GM21723 (cell line): ENCODE measurements around the gene BTBD17.

Source experiments
- ATAC-seq: cut with Tn5 transposase; IDR thresholded peaks from one replicate; pipeline ENCODE4 v1.9.1; 2021; ENCODE audit warnings: mild to moderate bottlenecking, moderate library complexity; ENCODE audit not compliant: unreplicated experiment

The BTBD17 gene

DNA sequence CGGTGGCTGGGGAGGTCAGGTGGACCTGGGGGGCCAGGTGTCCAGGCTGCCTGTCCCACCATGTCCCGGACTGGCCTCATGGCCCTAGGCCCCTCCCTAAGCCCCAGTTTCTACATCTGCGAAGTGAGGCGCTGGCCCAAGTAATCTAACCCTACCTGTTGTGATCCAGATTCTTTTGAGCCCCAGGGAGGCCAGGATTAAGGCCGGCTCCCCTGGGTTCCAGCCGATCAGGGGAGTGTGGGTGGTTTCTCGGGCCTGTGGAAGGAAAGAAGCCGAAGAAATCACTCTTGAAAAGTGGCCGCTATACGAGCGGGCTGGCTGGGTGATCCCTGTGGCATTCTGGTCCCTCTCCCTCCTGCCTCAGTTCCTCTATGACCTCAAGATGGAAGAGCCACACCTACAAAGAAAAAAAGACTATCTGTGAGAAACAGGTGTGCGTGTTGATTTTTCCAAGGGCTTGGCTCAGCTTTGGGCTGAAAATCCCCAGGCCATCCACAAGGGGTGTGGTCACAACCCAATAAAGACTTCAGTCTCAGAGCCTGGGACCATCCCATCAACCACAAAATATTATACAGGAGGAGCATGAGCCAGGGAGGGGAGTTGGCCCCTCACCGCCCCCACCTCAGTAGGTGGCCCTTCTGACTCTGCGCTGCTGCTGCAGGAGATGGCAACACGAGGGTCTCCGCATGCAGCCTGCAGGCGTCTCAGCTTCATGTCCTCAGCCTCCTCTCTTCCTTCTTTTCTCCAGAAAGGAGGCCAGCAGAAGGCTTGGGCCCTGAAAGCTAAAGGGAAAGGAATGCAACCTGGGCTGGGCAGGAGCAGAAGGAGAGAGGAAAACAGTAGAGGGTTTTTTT lies 25.9 kb upstream of the BTBD17 start:
- ATAC-seq: no peak

- no peak for ATAC-seq
Observed at GRCh38 chr17:74386386-74386785, 24.7 kb upstream of the BTBD17 start.

GRCh38 chr17:74385201-74385600 lies 23.5 kb upstream of the BTBD17 start:
- no peak for ATAC-seq

DNA sequence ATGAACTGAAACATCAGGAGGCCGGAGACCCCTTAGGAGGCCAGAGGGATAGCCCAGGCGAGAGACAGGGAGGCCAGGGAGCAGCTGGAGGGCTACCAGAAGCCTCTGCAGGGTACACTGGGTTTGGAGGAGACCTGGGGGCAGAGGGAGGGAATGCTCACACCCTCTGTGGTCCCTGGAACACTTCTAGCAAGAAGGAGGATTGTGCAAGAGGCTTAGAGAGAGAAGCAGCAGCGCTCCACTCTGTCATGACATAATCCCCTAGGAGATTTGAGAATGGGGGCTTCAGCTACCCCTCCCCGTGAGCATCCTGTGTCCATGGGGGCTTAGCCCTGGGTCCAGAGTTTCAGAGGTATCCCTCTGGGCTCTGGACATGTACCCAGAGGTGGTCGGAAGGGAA lies 21.5 kb upstream of the BTBD17 start:
- no peak for ATAC-seq

DNA sequence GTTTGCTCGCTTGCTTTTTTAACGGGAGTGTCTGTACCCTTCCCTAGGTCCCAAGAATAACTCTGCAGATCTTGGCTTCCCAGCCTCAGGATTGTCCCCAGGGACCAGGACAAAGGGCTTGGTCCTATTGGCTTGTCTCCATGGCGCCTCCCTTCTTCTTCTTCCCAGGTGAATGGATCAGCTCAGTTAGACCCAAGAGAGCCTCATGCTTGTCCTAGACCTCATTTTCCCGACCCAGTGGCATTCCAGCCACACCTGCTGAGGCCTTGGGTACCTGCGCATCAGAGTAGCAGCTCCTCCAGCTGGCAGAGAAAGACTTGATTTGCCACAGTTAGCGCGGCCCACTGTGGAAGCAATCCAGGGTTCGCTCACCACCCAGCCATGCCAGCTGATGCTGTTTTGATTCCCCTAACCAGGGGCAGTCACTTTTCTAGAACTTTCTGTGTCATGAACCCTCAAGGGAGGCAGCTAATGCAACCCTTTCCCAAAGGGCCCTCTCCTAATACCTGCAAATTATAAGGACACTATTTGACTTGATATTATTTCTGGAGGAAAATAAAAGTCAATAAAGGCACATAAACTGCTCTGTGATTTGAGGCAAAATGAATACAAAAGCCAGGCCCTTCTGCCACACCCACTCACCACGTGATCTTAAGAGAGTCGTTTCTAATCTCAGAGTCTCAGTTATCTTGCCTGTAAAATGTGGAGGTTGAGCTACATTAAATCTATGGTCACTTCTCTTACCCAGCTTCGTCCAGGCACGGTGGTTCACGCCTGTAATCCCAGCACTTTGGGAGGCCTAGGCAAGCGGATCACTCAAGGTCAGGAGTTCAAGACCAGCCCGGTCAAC lies 19.5 kb upstream of the BTBD17 start:
- no peak for ATAC-seq

DNA sequence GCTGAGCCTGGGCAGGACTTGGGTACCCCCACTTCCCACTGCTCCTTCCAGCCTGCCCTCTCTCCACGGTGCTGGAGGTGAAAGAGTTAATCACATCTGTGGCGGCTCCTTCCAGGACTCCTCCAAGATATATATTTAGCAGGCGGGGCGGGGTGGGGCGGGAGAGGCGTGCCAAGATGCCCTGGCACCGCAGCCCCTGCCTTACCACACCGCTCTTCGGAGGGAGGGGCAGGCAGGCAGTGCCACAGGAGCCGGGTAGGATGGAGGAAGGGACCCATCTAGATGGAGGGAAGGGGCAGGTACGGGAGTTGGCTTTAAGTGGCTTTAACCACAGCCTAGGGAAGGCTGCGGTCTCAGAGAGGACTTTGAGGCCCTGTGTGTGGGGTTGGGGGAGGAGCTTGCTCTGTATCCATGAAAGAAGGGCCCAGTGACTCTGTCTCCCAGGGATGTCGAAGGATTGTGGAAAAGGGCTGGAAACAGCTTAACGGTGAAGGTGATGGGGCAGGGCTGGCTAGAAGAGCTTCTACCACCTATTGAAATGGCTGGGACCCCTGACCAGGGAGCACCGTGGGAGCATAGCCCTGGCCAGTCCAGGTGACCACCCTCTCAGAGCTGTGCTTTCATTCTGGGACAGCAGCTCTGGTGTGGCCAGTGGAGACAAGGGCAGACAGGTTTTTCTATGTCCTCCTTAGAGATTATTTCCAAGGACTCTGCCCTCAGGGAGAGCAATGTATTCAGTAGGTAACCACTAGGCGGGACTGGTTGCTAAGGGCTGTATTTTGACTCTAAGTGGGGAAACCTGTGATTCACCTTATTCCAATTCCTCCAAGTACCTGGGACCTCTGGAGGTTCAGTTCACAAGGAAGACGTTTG lies 18.7 kb upstream of the BTBD17 start:
- peak; percentile 5 for ATAC-seq

GRCh38 chr17:74379495-74380085 lies 17.9 kb upstream of the BTBD17 start:
- ATAC-seq: peak; percentile 83

- no peak for ATAC-seq
Observed at GRCh38 chr17:74374858-74375257, 13.2 kb upstream of the BTBD17 start.

DNA sequence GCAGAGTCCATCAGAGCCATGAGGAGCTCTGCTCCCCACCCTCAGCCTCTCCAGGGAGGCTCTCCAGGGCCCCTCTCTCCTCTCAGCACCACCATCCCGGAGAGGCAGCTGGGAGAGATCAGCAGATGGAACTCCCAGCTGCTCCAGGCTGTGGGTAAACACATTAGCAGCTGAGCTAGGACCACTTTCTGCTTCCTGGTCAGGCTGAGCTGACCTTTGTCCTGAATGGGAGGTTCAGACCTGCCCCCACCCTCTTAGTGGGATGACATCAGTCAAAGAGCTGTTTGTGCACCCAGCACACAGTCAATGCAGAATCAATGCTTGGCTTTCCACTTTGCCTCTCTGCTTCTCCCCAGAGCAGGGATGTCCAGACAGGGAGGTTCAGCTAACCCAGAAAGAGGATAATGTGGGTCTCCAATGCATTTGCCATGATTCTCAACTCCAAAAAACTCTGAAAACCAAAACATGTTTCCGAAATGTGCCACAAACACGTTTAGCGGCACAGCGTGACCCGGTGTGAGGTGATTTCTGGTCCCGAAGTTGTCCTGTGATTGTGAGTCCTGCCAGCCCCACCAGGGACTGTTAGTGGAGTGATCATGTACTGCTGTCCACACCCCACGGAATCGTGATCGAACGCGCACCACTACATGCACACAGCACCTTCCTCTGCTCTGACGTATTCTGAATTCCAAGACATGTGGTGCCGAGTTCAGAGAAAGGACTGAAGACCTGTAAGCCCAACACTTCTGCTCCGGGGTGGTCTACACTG lies 12.4 kb upstream of the BTBD17 start:
- no peak for ATAC-seq

DNA sequence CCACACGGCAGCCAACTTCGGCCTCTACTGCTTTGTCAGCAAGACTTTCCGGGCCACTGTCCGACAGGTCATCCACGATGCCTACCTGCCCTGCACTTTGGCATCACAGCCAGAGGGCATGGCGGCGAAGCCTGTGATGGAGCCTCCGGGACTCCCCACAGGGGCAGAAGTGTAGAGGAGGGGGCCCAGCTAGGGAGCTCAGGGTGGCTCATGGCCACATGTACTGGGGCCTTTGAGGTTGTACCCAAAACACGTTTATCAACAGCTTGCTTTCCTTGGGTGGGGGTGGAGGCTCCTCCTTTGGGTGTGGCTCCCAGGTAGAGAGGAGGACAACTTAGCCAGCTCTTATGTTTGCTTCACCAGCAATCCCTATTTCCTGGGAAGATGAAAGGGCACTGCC lies 10.8 kb upstream of the BTBD17 start:
- ATAC-seq: no peak

DNA sequence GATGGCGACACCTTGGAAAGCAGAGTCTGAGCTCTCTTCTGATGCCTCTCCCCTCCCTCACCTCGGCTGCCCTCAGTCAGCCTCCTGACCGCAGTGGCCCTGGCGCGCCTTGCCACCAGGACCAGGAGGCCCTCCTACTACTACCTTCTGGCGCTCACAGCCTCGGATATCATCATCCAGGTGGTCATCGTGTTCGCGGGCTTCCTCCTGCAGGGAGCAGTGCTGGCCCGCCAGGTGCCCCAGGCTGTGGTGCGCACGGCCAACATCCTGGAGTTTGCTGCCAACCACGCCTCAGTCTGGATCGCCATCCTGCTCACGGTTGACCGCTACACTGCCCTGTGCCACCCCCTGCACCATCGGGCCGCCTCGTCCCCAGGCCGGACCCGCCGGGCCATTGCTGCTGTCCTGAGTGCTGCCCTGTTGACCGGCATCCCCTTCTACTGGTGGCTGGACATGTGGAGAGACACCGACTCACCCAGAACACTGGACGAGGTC lies 10.0 kb upstream of the BTBD17 start:
- no peak for ATAC-seq

DNA sequence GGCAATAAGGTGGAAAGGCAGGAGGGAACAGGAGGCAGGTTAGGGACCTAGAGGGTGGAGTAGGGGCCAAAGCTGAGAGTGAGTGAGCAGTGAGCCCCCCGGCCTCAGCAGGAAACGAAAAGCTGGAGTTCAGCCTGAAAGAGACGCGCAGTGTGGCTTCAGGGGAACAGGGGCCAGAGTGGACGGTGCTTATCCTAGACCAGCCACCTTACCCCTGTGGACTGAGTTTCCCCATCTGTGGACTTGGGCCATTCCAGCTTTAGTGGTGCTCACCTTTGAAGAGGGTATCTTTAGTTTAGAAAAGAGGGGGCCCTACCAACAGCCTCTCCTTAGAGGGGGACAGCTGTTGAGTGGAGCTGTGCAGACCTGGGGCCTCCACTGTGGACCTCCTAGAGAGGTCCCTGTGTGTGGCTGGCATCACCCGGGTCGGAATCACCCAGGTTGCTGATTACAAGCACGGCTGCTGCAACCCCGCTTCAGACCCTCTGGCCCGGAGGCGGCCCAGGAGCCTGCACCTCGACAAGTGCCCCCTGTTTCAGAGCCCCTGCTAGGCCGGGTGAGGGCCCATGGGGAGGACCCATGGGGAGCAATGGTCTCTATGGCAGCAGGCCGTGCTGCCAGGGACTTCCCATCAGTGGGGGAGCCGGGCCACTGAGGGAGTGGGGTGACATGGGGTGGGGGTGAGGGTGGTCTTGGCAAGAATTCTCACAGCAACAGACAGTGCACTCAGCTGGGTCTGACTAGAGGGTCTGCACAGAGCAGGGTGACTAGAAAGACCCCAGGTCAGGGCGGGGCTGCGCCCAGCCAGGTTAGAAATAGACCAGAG lies 8.2 kb upstream of the BTBD17 start:
- ATAC-seq: no peak

DNA sequence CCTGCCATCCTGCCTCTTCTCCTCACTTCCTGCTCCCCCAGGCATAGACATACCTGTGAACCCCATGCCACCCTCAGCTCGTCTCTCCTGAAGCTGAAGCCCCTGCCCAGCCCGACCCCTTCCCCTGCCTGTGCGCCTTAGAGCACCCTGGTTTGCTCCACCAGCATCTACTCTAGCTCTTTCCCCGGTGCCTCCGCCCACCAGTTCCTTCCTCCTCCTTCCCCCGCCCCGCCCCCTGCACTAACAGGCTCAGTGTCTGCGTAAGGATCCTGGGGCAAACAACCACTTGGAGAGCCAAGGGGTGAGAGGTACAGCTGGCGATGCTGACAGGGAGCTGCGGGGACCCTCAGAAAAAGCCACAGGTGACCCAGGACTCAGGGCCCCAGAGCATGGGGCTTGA lies 7.6 kb upstream of the BTBD17 start:
- ATAC-seq: no peak

DNA sequence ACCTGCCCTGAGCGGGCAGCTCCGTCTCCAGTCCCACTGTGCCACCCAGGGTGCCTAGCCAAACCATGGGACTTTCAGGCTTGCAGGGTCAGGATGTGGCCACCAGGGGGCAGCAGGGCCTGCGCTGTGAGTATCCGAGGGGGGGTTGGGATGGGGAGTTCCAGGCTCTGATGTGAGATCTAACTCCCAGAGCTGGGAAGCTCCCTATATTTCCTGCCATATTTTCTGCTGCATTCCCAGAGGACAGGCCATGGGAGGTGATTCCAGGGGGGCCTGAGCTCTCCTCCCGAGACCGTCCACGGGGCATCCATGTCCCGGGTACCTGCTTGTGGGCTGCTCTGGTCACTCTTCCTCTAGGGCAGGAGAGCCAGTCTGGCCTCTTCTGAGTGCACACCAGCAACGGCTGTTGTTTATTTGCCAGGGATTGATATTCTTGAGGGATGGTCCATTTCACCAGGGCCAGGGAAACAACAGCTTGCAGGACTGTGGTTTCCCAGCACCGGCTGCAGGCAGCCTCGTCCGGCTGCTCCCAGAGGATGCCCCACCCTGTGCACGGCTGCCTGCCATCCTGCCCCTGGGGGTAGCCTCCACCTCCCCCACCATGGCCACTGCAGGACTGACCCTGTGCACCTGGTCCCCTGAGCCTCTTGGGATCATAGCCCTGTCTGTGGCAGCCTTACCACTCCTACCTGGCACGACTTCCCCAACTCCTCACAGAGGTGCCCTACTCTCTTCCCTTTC lies 6.8 kb upstream of the BTBD17 start:
- ATAC-seq: no peak

DNA sequence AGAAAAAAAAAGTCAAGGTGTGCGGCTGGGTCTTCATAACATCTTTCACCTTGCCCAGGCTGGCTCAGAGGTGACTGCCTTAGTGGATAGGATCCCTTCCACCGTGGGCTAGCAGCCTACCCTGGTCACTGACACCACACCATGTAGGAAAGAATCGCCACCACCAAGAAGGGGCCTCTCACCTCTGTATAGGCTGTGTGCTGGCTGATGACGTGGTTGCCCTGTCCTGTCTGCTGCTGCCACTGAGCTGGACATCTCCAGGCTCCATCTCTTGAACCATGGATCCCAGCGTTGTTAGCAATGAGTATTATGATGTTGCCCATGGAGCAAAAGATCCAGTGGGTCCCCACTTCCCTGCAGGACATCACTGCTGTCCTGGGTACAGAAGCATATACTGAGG lies 5.5 kb upstream of the BTBD17 start, which contains the start of gene GPR142:
Gene GPR142 (plus strand): TSS at position 301 of the 400 bp plus-strand sequence. CDS start 2,035 bp downstream, outside the sequence.
- no peak for ATAC-seq

DNA sequence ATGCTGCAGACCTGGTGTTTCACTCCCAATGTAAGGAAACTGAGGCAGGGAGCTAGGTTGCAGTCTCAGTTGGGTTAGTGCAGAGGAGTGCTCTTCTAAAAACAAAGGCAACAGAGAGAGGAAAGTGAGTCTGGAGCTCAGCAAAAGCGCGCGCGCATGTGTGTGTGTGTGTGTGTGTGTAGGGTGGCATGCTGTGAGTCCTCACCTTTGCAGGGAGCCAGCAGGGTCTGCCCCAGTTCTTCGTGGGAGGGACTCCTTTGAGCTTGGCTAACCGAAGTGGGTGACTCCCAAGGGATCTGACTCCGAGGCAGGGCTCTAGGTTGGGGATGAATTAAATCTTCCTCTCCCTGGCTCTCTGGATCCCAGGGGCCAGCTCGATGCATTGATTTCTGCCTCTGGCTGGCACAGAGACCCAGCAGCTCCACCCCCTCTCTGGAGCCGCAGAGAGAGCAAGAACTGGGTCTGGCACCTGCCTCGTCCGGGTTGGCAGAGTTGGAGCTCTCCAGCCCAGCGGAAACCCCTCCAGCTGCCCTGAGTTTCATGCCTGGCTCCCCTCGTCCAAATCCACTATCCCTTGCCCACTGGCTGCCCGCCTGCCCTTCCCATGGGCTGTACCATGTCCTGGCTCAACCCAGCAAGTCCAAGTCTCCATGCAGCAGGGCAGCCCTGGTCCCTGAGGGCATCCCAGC lies 1.3 kb upstream of the BTBD17 start:
- no peak for ATAC-seq

DNA sequence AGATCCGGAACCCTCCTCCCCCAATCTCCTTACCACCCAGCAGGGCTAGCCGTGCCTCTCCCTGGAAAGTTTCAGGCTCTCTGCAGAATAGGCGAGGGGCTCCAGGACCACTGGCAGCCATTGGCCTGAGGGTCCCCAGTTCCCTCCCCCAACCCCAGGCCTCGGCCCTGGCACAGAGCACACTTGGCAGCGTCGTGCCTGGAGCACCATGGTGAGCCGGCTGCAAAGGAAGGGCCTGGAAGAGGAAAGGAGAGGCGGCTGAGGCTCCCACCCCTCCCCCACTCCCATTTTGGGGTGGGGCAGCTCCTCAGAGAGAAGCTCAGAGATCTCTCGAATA lies 369 bp upstream of the BTBD17 start:
- ATAC-seq: no peak

DNA sequence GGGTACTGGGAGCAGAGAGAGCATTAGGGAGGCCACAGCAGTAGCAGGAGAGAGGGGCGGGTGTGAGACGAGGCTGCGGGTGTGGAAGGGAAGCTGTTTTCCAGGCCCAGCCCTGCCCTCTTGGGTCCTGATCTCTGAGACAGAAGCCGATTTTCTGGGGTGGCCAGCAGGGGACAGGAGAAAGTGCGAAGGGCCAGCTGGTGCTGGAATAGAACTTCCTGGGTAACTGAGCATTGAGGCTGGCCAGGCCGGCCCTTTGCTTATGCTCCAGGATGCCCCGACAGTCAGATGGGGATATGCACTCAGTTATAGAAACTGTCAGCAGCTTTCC lies 804 bp downstream of the BTBD17 start:
- ATAC-seq: no peak
